Dedifferentiated amniotic fluid mesenchymal stem cell (primary cell): ENCODE measurements around the gene CLCF1.

ENCODE experiments used
- DNase-seq: peaks from one replicate; pipeline ENCODE4 v3.0.0-alpha.2; 2016; ENCODE audit errors: extremely low spot score

Gene CLCF1

DNA sequence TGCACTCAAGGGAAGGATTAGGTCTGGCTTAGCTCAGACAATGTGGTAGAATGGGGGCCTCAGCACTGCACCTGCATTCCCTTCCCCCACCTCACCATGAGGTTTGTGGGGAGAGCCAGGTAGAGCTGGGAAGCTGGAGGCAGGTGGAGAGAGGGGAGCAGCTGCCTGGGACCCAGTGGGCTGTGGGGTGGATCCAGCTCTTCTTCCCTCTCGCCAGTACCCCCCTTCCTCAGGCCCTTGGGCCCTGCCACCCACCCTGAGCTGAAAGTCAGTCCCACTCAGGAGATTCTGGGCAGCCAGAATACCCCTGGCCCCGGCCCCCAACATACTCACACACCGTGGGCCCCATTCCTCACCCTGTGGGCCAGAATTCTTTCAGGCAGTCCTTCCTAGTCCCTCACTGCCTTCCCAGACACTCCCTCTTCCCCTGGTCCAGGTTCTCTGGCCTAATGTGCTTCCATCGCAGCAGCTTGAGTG lies 17.0 kb downstream of the CLCF1 start:
- no peak for DNase-seq

- DNase-seq = no peak
These were observed 17.5 kb downstream of the CLCF1 start for GRCh38 chr11:67355794-67356386.

- no peak for DNase-seq
These were observed 18.2 kb downstream of the CLCF1 start for GRCh38 chr11:67355023-67355793.

DNA sequence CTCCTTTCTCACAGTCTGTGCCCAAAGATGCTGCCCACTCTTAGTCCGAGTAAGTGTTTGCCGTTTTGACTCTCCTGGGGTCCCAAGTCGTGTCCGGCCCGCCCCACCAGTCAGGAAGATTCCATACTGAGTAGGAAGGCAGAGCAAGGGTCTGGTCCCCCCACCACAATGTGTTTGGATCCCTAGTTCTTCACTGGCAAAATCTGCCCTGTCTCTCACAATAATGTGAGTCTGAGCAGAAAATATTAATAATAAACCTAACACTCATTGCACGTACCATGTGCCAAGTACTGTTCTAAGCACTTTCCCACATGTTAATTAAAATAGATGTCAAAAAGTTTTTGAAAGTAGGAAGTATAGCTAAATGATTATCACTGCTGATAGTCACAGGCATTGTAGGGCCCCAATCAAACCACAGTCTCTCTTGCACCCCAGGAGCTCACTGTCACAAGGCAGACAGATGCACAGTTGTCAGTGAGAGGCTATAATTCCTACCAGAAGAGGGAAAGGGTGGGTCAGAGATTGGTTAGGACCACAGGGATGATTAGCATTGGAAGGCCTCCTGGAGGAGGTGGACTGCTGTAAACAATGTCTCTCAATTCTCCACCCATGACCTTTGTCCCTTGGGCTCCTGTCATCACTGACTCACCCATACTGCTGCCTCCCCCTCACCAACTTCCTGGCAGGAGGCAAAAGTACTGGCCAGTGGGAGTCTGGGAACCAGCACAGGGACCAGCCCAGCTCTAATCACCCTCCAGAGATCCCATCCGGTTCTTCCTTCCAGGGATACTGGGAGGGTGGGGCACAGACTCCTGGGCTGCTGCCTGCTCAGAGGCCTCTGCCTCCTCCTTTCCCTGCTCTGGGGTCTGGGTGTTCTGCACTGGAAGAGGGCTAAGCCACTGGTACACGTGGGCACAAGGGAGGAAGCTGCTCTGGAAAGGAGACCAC lies 19.0 kb downstream of the CLCF1 start:
- peak; percentile 70 for DNase-seq

DNA sequence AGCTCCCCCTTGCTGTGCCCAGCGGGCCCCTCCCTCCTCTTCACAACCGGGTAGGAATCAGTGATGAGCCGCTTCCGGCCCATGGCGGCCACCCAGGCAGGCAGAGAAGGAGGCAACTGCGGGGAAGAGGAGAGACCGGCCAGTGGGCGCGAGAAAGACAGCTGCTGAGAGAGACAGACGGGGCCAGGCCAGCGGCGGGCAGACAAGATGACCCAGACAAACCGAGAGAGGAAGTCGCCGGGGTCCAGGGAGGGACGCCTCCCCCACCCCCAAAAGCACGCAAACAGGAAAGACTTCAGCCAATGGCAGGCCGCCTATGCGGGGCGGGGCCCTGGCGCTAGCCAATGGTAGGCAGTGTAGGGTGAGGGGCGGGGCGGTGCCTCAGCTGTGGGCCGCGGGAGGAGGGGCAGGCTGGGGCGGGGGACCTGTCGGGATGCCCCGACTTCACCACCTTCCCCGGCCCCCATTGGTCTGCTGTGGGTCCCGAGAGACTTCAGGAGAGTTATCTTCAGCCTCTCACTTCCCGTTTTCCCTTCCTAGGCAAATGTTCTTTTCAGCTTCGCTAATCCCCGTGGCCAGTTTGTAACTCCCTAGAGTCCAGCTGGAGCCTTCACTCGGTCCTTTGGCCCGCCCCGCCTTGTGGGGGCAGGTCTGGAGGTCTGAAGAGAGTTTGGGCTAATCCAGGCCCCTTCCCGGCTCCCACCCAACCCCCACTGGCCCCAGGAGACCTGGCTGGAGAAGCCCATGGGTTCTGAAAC lies 19.9 kb downstream of the CLCF1 start, which contains the start of gene POLD4:
POLD4 (minus strand) TSS at position 230 of the 758 bp plus-strand sequence; CDS start at position 83, 147 bp downstream.
- peak; percentile 86 for DNase-seq

- DNase-seq = no peak
These were observed 20.7 kb downstream of the CLCF1 start for GRCh38 chr11:67352546-67353316.

DNA sequence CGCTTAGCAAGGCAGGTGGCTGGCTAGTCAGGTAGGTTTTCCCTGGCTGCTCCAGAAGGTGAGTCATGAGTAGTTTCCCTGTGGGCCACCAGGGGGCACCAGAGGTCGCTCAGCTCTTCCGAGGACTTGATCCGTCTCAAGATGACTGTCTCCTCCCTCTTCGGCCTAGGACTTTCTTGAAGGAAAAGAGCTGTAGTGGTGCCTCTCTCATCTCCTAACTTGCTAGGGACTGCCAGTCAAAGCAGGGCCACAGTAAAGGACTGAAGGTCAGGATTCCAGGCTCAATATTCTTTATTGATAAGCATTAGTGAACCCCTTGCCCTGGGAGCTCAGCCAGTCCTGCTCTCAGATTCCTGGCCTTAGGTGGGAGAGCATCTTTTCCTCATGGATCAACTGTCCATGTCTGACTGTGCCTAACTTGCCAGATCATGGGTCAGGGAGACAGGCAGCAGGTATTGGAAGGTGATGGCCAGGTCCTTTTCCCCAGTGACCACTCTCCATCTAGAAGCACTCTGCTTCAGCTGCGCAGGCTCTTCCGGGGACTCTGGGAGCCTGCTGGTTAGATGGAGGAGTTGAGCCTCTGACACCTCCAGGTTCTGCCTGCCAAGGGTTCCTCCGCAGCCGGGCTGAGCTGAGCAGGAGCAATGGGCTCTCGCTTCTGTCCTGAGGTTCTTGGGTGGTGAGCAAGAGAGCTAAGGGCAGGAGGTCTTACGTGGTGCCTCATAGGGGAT lies 22.0 kb downstream of the CLCF1 start:
- DNase-seq = peak; percentile 66

DNA sequence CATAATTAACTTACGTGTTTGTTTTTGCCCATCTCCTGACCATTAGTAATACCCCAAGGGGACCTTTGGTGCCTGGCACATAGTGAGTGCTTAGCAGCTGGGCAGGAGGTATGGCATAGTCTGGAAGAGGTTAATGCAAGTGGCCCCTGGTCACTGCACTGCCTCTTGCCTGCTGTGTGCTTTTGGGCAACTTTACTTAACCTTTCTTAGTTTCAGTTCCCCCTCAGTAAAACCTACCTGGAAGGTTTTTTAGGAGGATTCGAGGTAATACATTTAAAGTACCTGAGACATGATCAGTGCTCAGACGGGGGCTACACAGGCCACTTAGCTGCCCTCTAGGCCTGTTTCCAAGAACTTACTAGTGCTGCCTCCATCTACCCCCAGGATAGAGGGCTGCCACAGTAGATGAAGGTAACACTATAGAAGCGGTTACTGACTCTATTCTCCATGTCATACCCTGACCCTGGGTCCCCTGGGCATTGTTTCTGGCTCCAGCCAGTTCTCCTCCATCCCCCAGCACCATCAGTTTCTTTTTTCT lies 23.4 kb downstream of the CLCF1 start:
- DNase-seq = no peak

GRCh38 chr11:67349457-67349856 lies 23.9 kb downstream of the CLCF1 start:
- no peak for DNase-seq

GRCh38 chr11:67349036-67349435 lies 24.4 kb downstream of the CLCF1 start:
- DNase-seq = no peak

DNA sequence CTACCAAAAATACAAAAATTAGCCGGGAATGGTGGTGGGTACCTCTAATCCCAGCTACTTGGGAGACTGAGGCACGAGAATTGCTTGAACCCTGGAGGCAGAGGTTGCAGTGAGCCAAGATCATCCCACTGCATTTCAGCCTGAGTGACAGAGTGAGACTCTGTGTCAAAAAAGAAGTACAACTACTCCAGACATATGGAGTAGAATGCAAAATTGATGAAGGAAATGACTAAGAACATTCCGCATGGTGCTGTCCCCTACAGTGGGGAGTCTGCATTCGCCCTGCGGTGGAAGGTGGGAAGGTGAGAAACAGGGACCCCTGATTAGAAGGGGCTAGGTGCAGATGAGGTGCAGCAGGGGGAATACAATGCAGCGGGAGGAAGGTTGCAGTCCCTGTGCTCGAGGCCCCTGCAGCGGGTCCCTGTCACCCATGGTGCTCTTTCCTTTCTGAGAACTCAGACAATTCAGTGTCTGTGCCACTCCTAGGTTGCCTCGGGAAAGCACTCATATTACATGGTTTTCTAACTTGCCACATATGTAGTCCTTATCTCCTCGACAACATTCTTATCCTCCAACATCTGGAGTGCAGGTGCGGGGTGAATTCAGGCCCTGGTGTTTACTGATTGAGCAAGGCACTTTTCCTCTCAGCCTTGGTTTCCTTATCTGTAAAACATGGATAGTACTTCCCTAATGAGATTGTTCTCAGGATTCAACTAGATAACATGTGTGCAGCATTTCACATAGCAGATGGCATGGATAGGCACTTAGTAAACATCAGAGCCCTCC lies 25.2 kb downstream of the CLCF1 start:
- DNase-seq = no peak

DNA sequence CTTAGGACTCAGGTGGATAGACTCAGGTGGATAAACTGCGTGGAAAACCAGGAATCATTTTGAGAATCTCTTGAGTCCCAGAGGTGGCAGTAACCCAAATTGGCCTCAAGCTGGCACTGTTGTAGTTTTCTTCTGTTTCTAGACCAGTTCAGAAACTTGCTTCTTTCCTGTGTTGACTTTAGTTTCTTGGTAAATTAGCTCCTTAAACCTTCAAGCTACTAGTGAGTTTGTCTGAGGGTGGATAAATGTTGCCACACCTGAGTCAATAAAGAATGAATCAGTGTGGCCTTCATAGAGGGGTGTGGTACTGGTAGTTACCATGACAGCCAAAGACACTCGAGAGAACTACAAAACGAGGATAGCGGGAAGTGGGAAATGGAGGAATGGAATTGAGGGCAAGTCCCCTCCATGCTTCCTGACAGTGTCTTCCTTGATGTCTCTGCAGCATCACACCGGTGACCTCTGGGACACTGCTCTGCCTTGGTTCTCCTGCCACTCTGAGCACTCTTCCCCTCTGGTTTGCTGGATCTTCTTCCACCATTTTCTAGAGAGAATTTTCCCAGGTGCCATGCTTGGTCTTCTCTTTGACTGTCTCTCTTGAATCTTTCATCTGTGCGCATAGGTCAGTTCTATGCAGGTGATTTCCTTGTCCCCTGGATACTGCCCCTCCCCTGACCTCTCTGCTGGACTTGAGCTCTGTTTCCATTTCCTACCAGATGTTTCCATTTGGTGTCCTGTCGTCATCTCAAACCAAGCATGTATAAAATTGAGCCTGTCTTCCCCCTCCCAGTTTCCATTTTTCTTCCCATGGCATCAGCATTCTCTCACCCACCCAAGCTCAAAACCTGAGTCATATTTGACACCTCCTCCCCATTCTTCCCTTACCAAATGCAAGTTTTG lies 27.2 kb downstream of the CLCF1 start:
- peak; percentile 69 for DNase-seq

GRCh38 chr11:67345247-67345919 lies 28.0 kb downstream of the CLCF1 start:
- DNase-seq = no peak

GRCh38 chr11:67344264-67344663 lies 29.1 kb downstream of the CLCF1 start:
- DNase-seq = no peak

DNA sequence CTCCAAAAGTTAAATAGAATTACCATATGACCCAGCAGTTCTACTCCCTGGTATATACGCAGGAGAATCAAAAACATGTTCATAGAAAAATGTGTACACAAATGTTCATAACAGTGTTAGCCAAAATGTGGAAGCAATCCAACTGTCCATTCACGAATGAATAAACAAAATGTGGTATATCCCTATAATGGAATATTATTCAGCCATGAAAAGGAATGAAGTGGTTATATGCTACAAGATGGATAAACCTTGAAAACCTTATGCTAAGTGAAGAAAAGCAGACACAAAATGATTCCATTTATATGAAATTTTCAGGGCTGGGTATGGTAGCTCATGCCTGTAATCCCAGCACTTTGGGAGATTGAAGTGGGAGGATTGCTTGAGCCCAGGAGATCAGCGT lies 36.1 kb downstream of the CLCF1 start:
- no peak for DNase-seq

DNA sequence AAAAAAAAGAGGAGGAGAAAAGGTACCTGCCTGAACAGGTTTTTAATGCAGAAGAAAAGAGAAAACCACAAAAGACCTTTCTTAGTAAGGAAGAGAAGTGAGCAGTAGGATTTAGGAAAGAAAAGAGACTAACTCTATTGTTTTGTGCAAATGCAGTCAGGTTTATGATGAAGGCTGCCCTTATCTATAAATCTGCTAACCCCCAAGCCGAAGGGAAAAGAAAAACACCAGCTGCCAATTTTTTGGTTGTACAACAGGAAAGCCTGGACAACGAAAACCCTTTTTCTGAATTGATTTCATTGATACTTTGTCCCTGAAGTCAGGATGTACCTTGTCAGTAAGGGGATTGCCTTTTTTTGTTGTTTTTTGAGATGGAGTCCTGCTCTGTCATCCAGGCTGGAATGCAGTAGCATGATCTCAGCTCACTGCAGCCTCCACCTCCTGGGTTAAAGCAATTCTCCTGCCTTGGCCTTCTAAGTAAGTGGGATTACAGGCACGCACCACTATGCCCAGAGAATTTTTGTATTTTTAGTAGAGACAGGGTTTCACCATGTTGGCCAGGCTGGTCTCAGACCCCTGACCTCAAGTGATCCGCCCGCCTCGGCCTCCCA lies 41.2 kb downstream of the CLCF1 start:
- no peak for DNase-seq

- DNase-seq = no peak
These were observed 49.9 kb downstream of the CLCF1 start for GRCh38 chr11:67323526-67323925.
